Measurements from ENCODE around the gene ARID1B.
A peak's percentile ranks its signal among the peaks of the same experiment; 100 is the strongest.

ARID1B gene

GRCh38 chr6:156899532-156900135, 122.5 kb downstream of the ARID1B start:
- H3K4me1 ChIP-seq, result peaks cover 20% of the 10 kb centered on the region
- H3K9me3 ChIP-seq, result no peaks in the 10 kb centered on the region
- DNase-seq, result no peak
- no peak for TF ChIP-seq CTCF (IDR thresholded peaks at IDR 0.05; ENCODE audit: low read depth, low read length)
- H3K4me3 ChIP-seq (ENCODE audit: low read depth, low read length), result no peak overlapping the region
- no peaks in the 10 kb centered on the region for H3K27me3 ChIP-seq
- no peaks in the 10 kb centered on the region; the same call in 1 of the 2 replicates for H3K36me3 ChIP-seq

- TF ChIP-seq CTCF (IDR thresholded peaks at IDR 0.05; ENCODE audit: low read depth, low read length), result no peak
- H3K9me3 ChIP-seq, result no peaks in the 10 kb centered on the region
Measured at GRCh38 chr6:156900292-156900691, 123.1 kb downstream of the ARID1B start.

GRCh38 chr6:156901309-156902019, 124.3 kb downstream of the ARID1B start:
- H3K4me3 ChIP-seq (ENCODE audit: low read depth, low read length), result no peak overlapping the region
- no peaks in the 10 kb centered on the region for H3K27me3 ChIP-seq
- TF ChIP-seq CTCF (IDR thresholded peaks at IDR 0.05; ENCODE audit: low read depth, low read length), result no peak
- DNase-seq, result peak; percentile 48
- peaks cover 20% of the 10 kb centered on the region for H3K4me1 ChIP-seq
- no peaks in the 10 kb centered on the region; the same call in 1 of the 2 replicates for H3K36me3 ChIP-seq
- no peaks in the 10 kb centered on the region for H3K9me3 ChIP-seq

More at GRCh38 chr6:156900292-156900691, 123.1 kb downstream of the ARID1B start:
- no peak for DNase-seq
- H3K36me3 ChIP-seq, result no peaks in the 10 kb centered on the region; the same call in 1 of the 2 replicates
- H3K4me1 ChIP-seq, result peaks cover 20% of the 10 kb centered on the region
- H3K4me3 ChIP-seq (ENCODE audit: low read depth, low read length), result no peak overlapping the region
- H3K27me3 ChIP-seq, result no peaks in the 10 kb centered on the region

GRCh38 chr6:156902782-156903181, 125.6 kb downstream of the ARID1B start:
- TF ChIP-seq CTCF (IDR thresholded peaks at IDR 0.05; ENCODE audit: low read depth, low read length), result no peak
- DNase-seq, result no peak

GRCh38 chr6:156904176-156904967, 127.2 kb downstream of the ARID1B start:
- no peak for TF ChIP-seq CTCF (IDR thresholded peaks at IDR 0.05; ENCODE audit: low read depth, low read length)
- H3K9me3 ChIP-seq, result no peaks in the 10 kb centered on the region
- H3K36me3 ChIP-seq, result no peaks in the 10 kb centered on the region; the same call in 1 of the 2 replicates
- peaks cover 20% of the 10 kb centered on the region for H3K4me1 ChIP-seq
- DNase-seq, result no peak
- no peak overlapping the region for H3K4me3 ChIP-seq (ENCODE audit: low read depth, low read length)
- no peaks in the 10 kb centered on the region for H3K27me3 ChIP-seq

More at GRCh38 chr6:156902782-156903181, 125.6 kb downstream of the ARID1B start:
- H3K36me3 ChIP-seq, result no peaks in the 10 kb centered on the region; the same call in 1 of the 2 replicates
- no peaks in the 10 kb centered on the region for H3K27me3 ChIP-seq
- H3K4me3 ChIP-seq (ENCODE audit: low read depth, low read length), result no peak overlapping the region
- no peaks in the 10 kb centered on the region for H3K9me3 ChIP-seq
- H3K4me1 ChIP-seq, result peaks cover 20% of the 10 kb centered on the region
